H1 (cell line): Measurements from ENCODE around the gene C1QTNF4. TPM values are rescaled to one million over a fixed set of nuclear protein-coding genes. Genes with fewer than 3 reads are reported as not detected.

Experiments
- JUN ChIP-seq: IDR thresholded peaks from 2 replicates; pipeline ENCODE4 v1.6.1; 2011; ENCODE audit warnings: low read depth, mild to moderate bottlenecking, improper control_type of control experiment, low read length
- TAF1 ChIP-seq: IDR thresholded peaks from 2 replicates; pipeline ENCODE4 v1.6.1; 2011; ENCODE audit warnings: mild to moderate bottlenecking, low read depth, low read length
- polyA plus RNA-seq, 7 experiments: library from polyadenylated mRNA; depleted of rRNA in 3 of 7; stranded (reverse) in 5 of 7; unstranded in 2 of 7; fragments of >200 nt in 5 of 7; fragments of 200-250 nt in 2 of 7; gene quantifications; 1 replicate in 5 of 7; 2 replicates in 1 of 7; 4 replicates in 1 of 7; pipeline versions ENCODE4 v1.2.1 to v1.2.3, GENCODE V29; 2011 to 2013; ENCODE audit warnings: missing spikeins in 2 of 7, mixed read lengths in 2 of 7
- small RNA-seq: library from polyadenylated mRNA; stranded (forward); fragments of <200 nt; extraction: miRNeasy Mini kit (QIAGEN cat#:217004); gene quantifications from one replicate; pipeline ENCODE3, GENCODE V24; 2013; ENCODE audit not compliant: insufficient read depth
- total RNA-seq: library from RNA; stranded (reverse); fragmentation: NEBNext Ultra II Directional; extraction: Animal tissue kit (Norgen Biotek cat#: 25700); gene quantifications from 2 replicates; pipeline ENCODE4 v1.2.1, GENCODE V29; 2021

The C1QTNF4 gene
- total and polyA plus RNA-seq, 2 of the 8 experiments (the other 6 are each of a cell fraction or from before 2014, with no cell fraction given) = 3.9 to 6.0 TPM

DNA sequence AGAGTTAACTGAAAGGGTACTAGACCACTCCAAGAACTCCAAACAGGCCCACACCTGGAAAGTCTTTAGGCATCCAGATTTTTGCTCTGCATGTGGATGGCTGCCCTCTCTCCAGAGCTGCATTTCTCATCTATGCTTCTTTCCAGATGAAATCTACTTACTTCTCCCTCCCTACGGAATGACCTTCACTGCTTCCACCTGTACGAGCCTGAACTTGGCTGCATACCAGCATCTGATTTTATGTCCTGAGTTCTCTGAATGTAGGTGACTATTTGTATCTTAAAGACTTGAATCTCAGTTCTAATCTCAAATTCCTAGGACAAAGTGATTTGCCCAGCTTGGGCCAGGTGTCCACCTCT lies 54.6 kb downstream of the C1QTNF4 start (continued):
- no peak for TF ChIP-seq JUN
- TF ChIP-seq TAF1 = no peak

Small RNA genes lying within 50 kb of the gene (small RNA-seq; reads per million reads assigned to genes)
- gene RN7SL652P (not detected), gene RNU5E-10P (not detected)

Other genes starting within 250 kb of the C1QTNF4 start
- not detected in 2 replicates for gene MYBPC3, start 241.7 kb downstream of the C1QTNF4 start, total RNA-seq
- 0.02 and 0.05 TPM in 2 replicates for gene MYBPC3, start 241.7 kb downstream of the C1QTNF4 start, polyA plus RNA-seq (2011; rRNA removed)
- gene SPI1, start 215.9 kb downstream of the C1QTNF4 start, total RNA-seq = not detected in 2 replicates
- gene SPI1, start 215.9 kb downstream of the C1QTNF4 start, polyA plus RNA-seq (2011; rRNA removed) = 0.12 and 0.28 TPM in 2 replicates
- 20.9 and 23.2 TPM in 2 replicates for gene SLC39A13, start 185.8 kb downstream of the C1QTNF4 start, total RNA-seq
- 30.0 and 42.9 TPM in 2 replicates for gene SLC39A13, start 185.8 kb downstream of the C1QTNF4 start, polyA plus RNA-seq (2011; rRNA removed)
- 159 and 160 TPM in 2 replicates for gene PSMC3, start 168.0 kb downstream of the C1QTNF4 start, total RNA-seq
- gene PSMC3, start 168.0 kb downstream of the C1QTNF4 start, polyA plus RNA-seq (2011; rRNA removed) = 105 and 114 TPM in 2 replicates
- 0.34 TPM in 1 of 2 replicates, not detected in the other for gene RAPSN, start 145.3 kb downstream of the C1QTNF4 start, total RNA-seq
- 0.05 and 0.06 TPM in 2 replicates for gene RAPSN, start 145.3 kb downstream of the C1QTNF4 start, polyA plus RNA-seq (2011; rRNA removed)
- gene CELF1, start 41.3 kb downstream of the C1QTNF4 start, total RNA-seq = 194 and 197 TPM in 2 replicates
- gene CELF1, start 41.3 kb downstream of the C1QTNF4 start, polyA plus RNA-seq (2011; rRNA removed) = 114 and 131 TPM in 2 replicates
- 44.8 and 48.4 TPM in 2 replicates for gene PTPMT1, start 28.8 kb downstream of the C1QTNF4 start, total RNA-seq
- 105 TPM in 2 replicates for gene PTPMT1, start 28.8 kb downstream of the C1QTNF4 start, polyA plus RNA-seq (2011; rRNA removed)
- 12.0 and 14.0 TPM in 2 replicates for gene KBTBD4, start 15.4 kb downstream of the C1QTNF4 start, total RNA-seq
- 15.8 and 19.5 TPM in 2 replicates for gene KBTBD4, start 15.4 kb downstream of the C1QTNF4 start, polyA plus RNA-seq (2011; rRNA removed)
- 135 and 136 TPM in 2 replicates for gene NDUFS3, start 15.3 kb downstream of the C1QTNF4 start, total RNA-seq
- gene NDUFS3, start 15.3 kb downstream of the C1QTNF4 start, polyA plus RNA-seq (2011; rRNA removed) = 201 and 241 TPM in 2 replicates
- gene FAM180B, start 7.7 kb downstream of the C1QTNF4 start, total RNA-seq = not detected in 2 replicates
- gene FAM180B, start 7.7 kb downstream of the C1QTNF4 start, polyA plus RNA-seq (2011; rRNA removed) = 0.09 TPM in 1 of 2 replicates, not detected in the other
- 157 and 167 TPM in 2 replicates for gene MTCH2, start 48.1 kb upstream of the C1QTNF4 start, total RNA-seq
- gene MTCH2, start 48.1 kb upstream of the C1QTNF4 start, polyA plus RNA-seq (2011; rRNA removed) = 126 and 171 TPM in 2 replicates
- gene AGBL2, start 121.0 kb upstream of the C1QTNF4 start, total RNA-seq = 2.1 and 5.3 TPM in 2 replicates
- gene AGBL2, start 121.0 kb upstream of the C1QTNF4 start, polyA plus RNA-seq (2011; rRNA removed) = 6.5 and 7.1 TPM in 2 replicates
- gene FNBP4, start 172.9 kb upstream of the C1QTNF4 start, total RNA-seq = 73.1 and 78.5 TPM in 2 replicates
- 85.7 and 87.8 TPM in 2 replicates for gene FNBP4, start 172.9 kb upstream of the C1QTNF4 start, polyA plus RNA-seq (2011; rRNA removed)